ENCODE data around the gene HRH2. TPM values are rescaled to one million over a fixed set of nuclear protein-coding genes. Genes with fewer than 3 reads are reported as not detected.
"Not testable (repeated sequence)": the region's sequence is repeated elsewhere in the genome, so short reads cannot be mapped to it uniquely, and the experiment has no call there.

HRH2 gene
- total and polyA plus RNA-seq, 3 donors from 2014 or later: 0.47 to 1.4 (median 1.3) TPM

GRCh38 chr5:175714479-175715085, 56.7 kb downstream of the HRH2 start:
- Histone ChIP-seq H3K9me3 (no peaks in the 10 kb centered on the region), H3K36me3 (ENCODE audit: low read depth, missing control alignments) (no peaks in the 10 kb centered on the region), H3K27ac (no peak overlapping the region), H3K27me3 (no peaks in the 10 kb centered on the region), H3K4me1 (no peaks in the 10 kb centered on the region), H3K4me3 (no peak overlapping the region)
- no peak for DNase-seq
- intact Hi-C loops (cut with DNase I; ENCODE audit: low total_unique reads): no loop called here
- TF ChIP-seq CTCF (IDR thresholded peaks at IDR 0.05): no peak
- no peak for TF ChIP-seq POLR2A (IDR thresholded peaks at IDR 0.05)
- WGBS, 2 donors: 79 to 87% methylated on average over 7 of the region's 7 CpGs

- Histone ChIP-seq H3K36me3 (ENCODE audit: low read depth, missing control alignments) (no peaks in the 10 kb centered on the region), H3K27ac (no peak overlapping the region), H3K9me3 (no peaks in the 10 kb centered on the region), H3K27me3 (no peaks in the 10 kb centered on the region), H3K4me3 (no peak overlapping the region), H3K4me1 (no peaks in the 10 kb centered on the region)
- intact Hi-C loops (cut with DNase I; ENCODE audit: low total_unique reads): no loop called here
- TF ChIP-seq POLR2A (IDR thresholded peaks at IDR 0.05) (no peak), CTCF (IDR thresholded peaks at IDR 0.05) (no peak)
- WGBS, 2 donors: 89 to 97% methylated on average over 10 of the region's 10 CpGs
- no peak for DNase-seq
Observed at GRCh38 chr5:175715627-175716522, 58.0 kb downstream of the HRH2 start.

- DNase-seq: no peak
- Histone ChIP-seq H3K4me3 (no peak overlapping the region), H3K9me3 (no peaks in the 10 kb centered on the region), H3K27me3 (no peaks in the 10 kb centered on the region), H3K36me3 (ENCODE audit: low read depth, missing control alignments) (no peaks in the 10 kb centered on the region), H3K4me1 (no peaks in the 10 kb centered on the region), H3K27ac (no peak overlapping the region)
- WGBS, 2 donors: 87 to 91% methylated on average over 3 of the region's 3 CpGs
- intact Hi-C loops (cut with DNase I; ENCODE audit: low total_unique reads): no loop called here
- TF ChIP-seq POLR2A (IDR thresholded peaks at IDR 0.05) (no peak), CTCF (IDR thresholded peaks at IDR 0.05) (no peak)
Observed at GRCh38 chr5:175717837-175718236, 60.0 kb downstream of the HRH2 start.

GRCh38 chr5:175718401-175719108, 60.7 kb downstream of the HRH2 start:
- Histone ChIP-seq H3K27me3 (no peaks in the 10 kb centered on the region), H3K4me3 (no peak overlapping the region), H3K9me3 (no peaks in the 10 kb centered on the region), H3K36me3 (ENCODE audit: low read depth, missing control alignments) (no peaks in the 10 kb centered on the region), H3K27ac (no peak overlapping the region), H3K4me1 (no peaks in the 10 kb centered on the region)
- DNase-seq: peak; percentile 84
- peak; percentile 62 to 80 (median 65) for TF ChIP-seq CTCF (IDR thresholded peaks at IDR 0.05)
- TF ChIP-seq POLR2A (IDR thresholded peaks at IDR 0.05): no peak
- intact Hi-C loops (cut with DNase I; ENCODE audit: low total_unique reads): no loop called here
- 37 to 40% methylated on average over 8 of the region's 8 CpGs for WGBS, 2 donors

GRCh38 chr5:175719109-175719432, 61.2 kb downstream of the HRH2 start:
- DNase-seq; intact Hi-C loops (cut with DNase I; ENCODE audit: low total_unique reads); H3K4me3 ChIP-seq; H3K9me3 ChIP-seq; H3K36me3 ChIP-seq (ENCODE audit: low read depth, missing control alignments); H3K27ac ChIP-seq; H3K4me1 ChIP-seq; H3K27me3 ChIP-seq: not testable (repeated sequence)
- 54 to 71% methylated on average over 8 of the region's 8 CpGs for WGBS, 2 donors
